VCaP (cell line): ENCODE data around the gene PPP6R3.
A peak's percentile ranks its signal among the peaks of the same experiment; 100 is the strongest.

ENCODE experiments used
- H3K27ac ChIP-seq: fragments of 450-650 bp; 2 replicates; pipeline ENCODE4 v1.5.1; 2017
- TF ChIP-seq, protein P1 (sequence below): fragments of 450-650 bp; conservative IDR thresholded peaks from 2 replicates; pipeline ENCODE4 v1.5.1; 2017; ENCODE audit warnings: mild to moderate bottlenecking, moderate library complexity

PPP6R3 gene

DNA sequence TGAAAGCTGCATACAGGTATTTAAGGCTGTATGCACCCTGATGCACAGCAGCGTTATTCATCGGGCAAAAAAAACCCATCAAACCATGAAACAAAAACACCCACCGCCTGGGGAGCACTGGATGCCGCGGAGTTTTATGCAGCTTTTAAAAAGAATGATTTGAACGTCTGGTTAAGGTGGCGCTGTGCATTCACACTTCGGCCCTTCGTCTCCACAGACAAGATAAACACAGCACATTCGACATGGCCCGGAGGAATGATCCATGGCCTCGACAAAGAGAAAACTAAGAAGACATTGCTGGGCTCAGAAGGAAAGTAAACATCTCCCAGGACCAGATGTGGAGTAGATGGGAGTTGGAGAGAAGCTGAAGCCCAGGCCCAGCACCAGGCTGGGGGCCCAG is 183.0 kb downstream of the PPP6R3 start:
- TF ChIP-seq, protein P1, sequence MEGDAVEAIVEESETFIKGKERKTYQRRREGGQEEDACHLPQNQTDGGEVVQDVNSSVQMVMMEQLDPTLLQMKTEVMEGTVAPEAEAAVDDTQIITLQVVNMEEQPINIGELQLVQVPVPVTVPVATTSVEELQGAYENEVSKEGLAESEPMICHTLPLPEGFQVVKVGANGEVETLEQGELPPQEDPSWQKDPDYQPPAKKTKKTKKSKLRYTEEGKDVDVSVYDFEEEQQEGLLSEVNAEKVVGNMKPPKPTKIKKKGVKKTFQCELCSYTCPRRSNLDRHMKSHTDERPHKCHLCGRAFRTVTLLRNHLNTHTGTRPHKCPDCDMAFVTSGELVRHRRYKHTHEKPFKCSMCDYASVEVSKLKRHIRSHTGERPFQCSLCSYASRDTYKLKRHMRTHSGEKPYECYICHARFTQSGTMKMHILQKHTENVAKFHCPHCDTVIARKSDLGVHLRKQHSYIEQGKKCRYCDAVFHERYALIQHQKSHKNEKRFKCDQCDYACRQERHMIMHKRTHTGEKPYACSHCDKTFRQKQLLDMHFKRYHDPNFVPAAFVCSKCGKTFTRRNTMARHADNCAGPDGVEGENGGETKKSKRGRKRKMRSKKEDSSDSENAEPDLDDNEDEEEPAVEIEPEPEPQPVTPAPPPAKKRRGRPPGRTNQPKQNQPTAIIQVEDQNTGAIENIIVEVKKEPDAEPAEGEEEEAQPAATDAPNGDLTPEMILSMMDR, result peak; percentile 62
- H3K27ac ChIP-seq, result no peak overlapping the region

DNA sequence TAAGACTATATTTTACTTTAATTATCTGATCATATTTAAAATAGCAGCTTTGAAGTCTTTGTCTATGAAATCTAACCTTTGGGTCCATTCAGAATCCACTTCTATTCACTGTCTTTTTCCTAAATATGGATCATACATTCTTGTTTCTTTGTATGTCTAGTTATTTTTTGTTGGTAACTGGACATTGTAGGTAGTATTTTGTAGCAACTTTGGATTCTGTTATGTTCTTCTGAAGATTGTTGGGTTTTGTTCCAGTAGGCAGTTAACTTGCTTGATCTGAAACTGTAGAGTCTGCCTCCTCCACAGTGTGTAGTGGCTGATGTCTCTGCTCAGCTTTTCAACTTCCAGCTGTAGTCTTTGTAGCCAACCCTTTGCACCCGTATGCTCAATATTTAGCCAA is 186.3 kb downstream of the PPP6R3 start:
- H3K27ac ChIP-seq, result no peak overlapping the region
- TF ChIP-seq, protein P1, result no peak

DNA sequence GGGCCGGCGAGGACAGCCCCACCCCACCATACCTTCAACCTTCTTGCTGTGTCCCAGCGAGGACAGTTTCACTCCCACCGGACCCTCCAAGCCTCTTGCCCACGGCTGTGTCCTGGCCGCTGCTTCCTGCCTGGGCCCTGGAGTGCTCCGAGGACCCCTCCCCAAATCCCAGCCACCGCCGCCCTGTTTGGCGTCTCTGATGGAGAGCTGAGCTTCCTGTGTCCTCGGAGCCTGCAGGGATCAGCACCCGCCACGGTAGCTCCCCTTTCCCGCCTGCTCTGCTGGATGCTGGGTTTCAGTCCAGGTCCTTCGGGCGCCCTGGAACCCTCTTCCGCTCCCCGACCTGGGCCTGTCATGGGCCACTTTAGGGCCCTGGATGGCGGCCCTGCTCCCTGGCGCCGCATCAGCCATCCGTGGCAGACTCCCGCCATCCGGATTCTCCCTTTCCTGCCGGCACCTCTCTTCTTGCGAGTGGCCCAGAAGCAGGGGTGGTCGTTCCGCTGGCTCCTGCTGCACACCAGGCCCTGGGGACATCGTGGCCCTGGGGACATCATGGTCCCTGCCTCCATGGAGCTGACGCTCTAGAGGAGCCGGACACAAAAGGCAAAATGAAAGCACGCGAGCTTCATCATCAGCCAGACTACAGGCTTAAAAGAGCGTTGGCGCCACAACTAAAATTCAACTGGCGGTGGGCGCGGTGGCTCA is 189.5 kb downstream of the PPP6R3 start:
- no peak overlapping the region for H3K27ac ChIP-seq
- TF ChIP-seq, protein P1, result no peak

DNA sequence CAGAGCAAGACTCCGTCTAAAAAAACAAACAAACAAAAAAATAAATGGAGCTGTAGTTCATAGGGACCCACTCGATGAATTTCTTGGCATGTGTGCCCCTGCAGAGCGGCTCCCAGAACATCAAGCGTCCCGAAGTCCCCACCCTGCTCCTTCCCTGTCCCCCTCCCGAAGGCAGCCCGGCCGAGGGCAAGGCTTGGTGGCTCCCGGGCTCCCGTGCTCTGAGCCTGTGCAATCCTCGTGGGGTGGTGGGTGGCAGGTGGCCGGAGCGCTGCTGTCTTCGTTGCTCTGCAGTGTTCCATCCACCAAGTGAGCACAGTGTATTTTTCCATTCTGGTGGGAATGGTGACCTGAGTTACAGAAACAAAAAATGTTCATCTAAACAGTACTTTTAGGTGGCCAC is 190.2 kb downstream of the PPP6R3 start:
- H3K27ac ChIP-seq, result no peak overlapping the region
- TF ChIP-seq, protein P1, result no peak

DNA sequence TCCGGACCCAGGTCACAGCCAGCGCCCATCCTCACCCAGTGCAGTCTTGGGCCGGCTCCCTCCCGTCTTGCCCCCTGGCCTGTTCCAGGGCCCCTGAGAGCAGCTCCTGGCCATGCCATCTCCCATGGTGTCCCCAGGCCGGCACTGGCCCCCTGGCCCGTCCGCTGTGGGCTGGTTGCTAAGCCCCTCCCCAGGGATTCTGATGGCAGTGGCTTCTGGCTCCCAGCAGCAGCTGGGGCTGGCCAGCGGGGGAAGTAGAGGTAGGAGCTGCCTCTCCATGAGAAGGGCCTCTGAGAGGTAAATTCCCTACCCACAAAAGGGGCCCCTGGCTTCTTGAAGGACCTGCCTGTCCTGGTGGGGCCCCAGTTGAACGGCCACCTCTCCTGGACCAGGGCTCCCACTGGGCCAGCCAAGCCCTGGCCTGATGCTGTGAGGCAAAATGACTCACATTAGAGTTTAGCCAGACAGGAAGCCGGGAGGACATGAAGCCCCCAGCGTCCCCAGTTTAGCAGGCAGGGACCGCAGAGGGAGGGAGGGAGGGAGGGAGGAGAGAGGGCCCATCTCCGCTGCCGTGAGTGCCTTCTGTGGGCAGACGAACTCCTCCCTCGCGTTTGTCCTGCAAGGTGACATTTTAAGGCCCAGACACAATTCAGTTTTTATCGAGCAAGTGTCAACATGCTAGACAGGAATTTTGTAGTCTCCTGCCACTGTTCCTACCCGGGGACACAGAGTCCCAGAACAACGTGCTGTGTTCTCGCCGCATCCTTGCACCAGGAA is 190.8 kb downstream of the PPP6R3 start:
- TF ChIP-seq, protein P1, result no peak
- H3K27ac ChIP-seq, result peak overlapping the region; percentile 59

DNA sequence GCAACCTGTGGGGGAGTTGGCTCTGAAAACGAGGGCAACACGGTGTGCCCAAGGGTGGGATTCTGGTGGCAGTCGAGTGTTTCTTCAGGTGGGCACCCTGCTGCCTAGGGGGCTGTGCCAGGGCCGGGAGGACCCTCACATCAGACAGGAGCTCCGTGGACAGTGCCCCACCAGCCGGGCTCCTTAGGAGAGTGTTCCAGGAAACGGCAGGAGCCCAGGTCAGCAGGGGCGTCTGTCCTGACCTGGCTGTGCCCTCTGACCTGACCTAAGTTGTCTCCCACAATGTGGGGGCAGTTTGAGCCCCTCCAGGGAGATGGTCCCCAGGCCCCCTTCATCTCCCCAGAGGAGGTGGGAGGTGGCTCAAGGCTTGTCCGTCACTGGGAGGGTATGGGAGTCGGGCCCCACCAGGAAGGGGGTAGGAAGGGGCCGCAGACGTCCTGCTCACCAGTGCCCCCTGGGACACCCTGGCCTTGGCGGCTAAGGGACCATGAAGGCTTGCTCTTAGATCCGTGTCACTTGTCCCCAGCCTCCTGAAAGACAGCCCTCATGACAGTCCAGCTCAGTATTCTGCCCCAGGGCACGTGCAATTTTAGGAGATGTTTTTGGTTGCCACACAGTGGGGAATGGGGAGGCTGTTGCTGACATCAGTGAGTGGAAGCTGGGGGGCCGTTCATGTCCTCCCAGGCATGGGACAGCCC is 191.6 kb downstream of the PPP6R3 start:
- TF ChIP-seq, protein P1, result no peak

DNA sequence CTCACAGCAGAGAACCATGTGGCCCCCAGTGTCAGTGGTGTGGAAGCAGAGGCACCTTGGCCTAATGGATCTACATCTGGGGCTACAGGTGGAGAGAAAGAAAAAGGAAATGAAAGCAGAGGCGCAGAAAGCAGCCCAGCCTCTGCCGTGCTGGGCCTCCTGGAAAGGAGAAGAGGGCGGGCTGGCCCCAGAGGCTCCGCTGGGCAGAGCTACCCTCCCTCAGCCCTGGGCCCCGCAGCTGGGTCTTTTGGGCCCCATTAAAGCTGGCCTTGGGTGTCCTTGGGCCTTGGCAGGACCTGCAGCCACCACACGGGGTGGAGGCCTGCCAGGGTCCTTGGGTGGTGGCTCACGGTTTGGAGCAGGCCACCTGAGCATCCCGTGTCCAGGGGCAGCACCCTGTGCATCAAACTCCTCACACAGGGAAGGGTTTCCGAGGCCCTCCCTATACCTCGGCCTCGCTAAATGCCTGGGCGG is 192.2 kb downstream of the PPP6R3 start:
- TF ChIP-seq, protein P1, result no peak
- H3K27ac ChIP-seq, result peak overlapping the region; percentile 59; the same call in 1 of the 2 replicates

More for the DNA sequence above, 191.6 kb downstream of the PPP6R3 start:
- H3K27ac ChIP-seq, result peak overlapping the region; percentile 59
